Measurements from ENCODE around the gene ASAH2B. TPM values are rescaled to one million over a fixed set of nuclear protein-coding genes. Genes with fewer than 3 reads are reported as not detected.
"Not testable (repeated sequence)": the region's sequence is repeated elsewhere in the genome, so short reads cannot be mapped to it uniquely, and the experiment has no call there.

The ASAH2B gene
- total RNA-seq (2012; rRNA removed) = 1.5 and 3.3 TPM in 2 replicates

DNA sequence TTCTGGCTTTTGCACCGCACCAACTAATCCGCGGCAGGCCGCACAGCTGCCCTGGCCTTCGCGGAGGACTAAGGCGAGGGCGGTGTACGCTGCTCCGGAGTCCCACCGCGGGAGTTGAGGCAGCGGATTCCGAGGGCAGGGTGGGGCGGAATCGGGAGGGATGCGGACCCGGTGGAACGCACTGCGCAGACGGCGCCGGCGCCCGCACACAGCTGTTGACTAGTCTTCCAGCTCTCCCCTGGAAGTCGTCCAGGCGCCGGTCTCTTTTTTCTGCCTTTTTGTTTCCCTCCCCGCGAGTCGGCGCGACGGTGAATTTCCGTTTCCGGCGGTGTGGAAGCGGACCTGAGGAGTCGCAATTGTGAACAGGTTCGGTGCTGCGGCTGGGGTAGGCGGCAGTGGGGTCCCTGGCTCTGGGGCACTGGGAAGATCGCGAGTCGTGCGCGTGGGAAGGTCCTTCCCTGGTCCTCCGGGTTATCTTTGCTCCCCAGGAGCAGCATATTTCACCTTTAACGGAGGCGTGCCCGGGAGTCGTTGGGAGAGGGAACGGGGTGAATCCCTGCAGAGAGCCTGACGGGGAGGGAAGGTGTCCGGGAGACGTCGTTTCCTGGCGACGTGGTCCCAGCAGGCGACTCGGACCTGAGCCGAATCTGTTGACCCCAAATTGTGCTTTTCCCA is at the start of gene ASAH2B:
TSS of gene ASAH2B (plus strand) at position 319 of the 675 bp plus-strand sequence. CDS start 5,195 bp downstream, outside the sequence.
- Histone ChIP-seq H3K4me1 (ENCODE audit: control insufficient read depth, insufficient read depth, low read length) (peaks cover 6% of the 10 kb centered on the region), H3K9me3 (replicated peaks; ENCODE audit: low read length) (no peaks in the 10 kb centered on the region), H3K27me3 (ENCODE audit: control insufficient read depth, insufficient read depth, low read length) (no peaks in the 10 kb centered on the region), H3K9ac (ENCODE audit: low read depth, low read length) (peak within 1 kb of the TSS; percentile 87), H3K36me3 (ENCODE audit: insufficient read depth, low read length) (no peaks in the 10 kb centered on the region), H3K4me2 (ENCODE audit: low read length) (peak within 1 kb of the TSS; percentile 89), H3K4me3 (ENCODE audit: low read length) (peak within 1 kb of the TSS; percentile 91)

- not testable (repeated sequence) for H3K36me3 ChIP-seq (ENCODE audit: insufficient read depth, low read length); H3K4me2 ChIP-seq (ENCODE audit: low read length); H3K9ac ChIP-seq (ENCODE audit: low read depth, low read length); H3K9me3 ChIP-seq (replicated peaks; ENCODE audit: low read length); H3K4me3 ChIP-seq (ENCODE audit: low read length); H3K4me1 ChIP-seq (ENCODE audit: control insufficient read depth, insufficient read depth, low read length); H3K27me3 ChIP-seq (ENCODE audit: control insufficient read depth, insufficient read depth, low read length)
Observed at GRCh38 chr10:50697819-50698218, 41.9 kb upstream of the ASAH2B start.

DNA sequence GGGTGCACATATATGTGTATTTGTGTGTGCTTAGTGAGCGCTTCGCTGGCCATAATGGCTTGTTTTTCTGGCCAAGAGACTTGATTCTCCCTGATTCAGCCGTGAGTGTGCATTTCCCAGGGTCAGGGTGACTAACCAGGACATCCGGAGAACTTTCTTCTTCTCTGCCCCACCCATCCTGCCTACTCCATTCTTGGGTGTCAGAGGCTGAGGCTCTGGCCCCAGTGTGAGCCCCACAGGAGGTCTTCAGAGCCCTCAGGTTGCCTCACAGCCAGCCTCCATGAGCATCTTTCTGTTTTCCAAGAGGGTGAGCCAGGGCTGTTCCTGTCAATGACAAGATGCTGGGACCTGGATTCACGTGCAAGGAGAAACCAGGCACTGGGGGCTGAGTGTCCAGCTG is 37.8 kb upstream of the ASAH2B start:
- H3K9ac ChIP-seq (ENCODE audit: low read depth, low read length); H3K9me3 ChIP-seq (replicated peaks; ENCODE audit: low read length); H3K4me1 ChIP-seq (ENCODE audit: control insufficient read depth, insufficient read depth, low read length); H3K27me3 ChIP-seq (ENCODE audit: control insufficient read depth, insufficient read depth, low read length); H3K4me3 ChIP-seq (ENCODE audit: low read length); H3K36me3 ChIP-seq (ENCODE audit: insufficient read depth, low read length): not testable (repeated sequence)
- H3K4me2 ChIP-seq (ENCODE audit: low read length) = peak overlapping the region; percentile 56

DNA sequence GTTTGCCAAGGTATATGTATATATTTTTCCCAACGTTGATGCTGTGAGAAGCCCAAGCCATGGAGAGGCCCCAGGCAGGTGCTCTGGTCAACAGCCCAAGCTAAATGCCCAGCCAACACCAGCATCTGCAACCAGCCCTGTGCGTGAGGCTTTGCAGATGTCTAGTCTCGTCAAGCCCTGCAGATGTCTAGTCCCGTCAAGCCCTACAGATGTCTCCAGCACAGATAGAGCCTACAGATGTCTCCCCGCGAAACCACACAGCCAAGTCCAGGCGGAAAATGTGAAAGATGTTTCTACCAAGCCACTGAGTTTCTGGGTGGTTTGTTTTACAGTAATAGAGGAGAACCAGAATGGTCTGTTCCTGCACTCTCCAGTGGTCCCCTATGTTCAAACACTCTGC is 36.7 kb upstream of the ASAH2B start:
- not testable (repeated sequence) for H3K27me3 ChIP-seq (ENCODE audit: control insufficient read depth, insufficient read depth, low read length); H3K4me2 ChIP-seq (ENCODE audit: low read length); H3K4me1 ChIP-seq (ENCODE audit: control insufficient read depth, insufficient read depth, low read length); H3K4me3 ChIP-seq (ENCODE audit: low read length); H3K36me3 ChIP-seq (ENCODE audit: insufficient read depth, low read length); H3K9ac ChIP-seq (ENCODE audit: low read depth, low read length); H3K9me3 ChIP-seq (replicated peaks; ENCODE audit: low read length)

DNA sequence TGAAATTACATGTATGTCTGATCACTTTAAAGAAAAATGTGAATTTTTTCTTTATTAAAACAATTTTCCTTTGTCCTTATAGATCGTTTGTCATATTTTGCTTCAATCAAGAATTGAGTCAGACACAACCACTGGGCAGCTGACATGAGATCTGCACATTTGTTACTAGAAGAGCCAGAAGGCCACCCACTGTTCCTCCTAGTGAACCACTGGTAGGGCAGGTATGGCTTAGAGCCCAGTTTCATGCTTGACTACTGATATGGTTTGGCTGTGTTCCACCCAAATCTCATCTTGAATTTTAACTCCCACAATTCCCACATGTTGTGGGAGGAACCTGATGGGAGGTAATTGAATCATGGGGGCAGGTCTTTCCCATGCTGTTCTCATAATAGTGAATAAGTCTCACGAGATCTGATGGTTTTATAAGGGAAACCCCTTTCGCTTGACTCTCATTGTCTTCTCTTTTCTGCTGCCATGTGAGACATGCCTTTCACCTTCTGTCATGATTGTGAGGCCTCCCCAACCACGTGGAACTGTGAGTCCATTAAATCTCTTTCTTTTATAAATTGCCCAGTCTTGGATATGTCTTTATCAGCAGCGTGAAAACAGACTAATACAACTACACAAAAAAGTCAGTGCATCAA is 35.2 kb upstream of the ASAH2B start:
- not testable (repeated sequence) for H3K9me3 ChIP-seq (replicated peaks; ENCODE audit: low read length); H3K4me1 ChIP-seq (ENCODE audit: control insufficient read depth, insufficient read depth, low read length); H3K4me3 ChIP-seq (ENCODE audit: low read length); H3K36me3 ChIP-seq (ENCODE audit: insufficient read depth, low read length); H3K4me2 ChIP-seq (ENCODE audit: low read length); H3K27me3 ChIP-seq (ENCODE audit: control insufficient read depth, insufficient read depth, low read length); H3K9ac ChIP-seq (ENCODE audit: low read depth, low read length)

- H3K9me3 ChIP-seq (replicated peaks; ENCODE audit: low read length); H3K4me2 ChIP-seq (ENCODE audit: low read length); H3K36me3 ChIP-seq (ENCODE audit: insufficient read depth, low read length); H3K4me1 ChIP-seq (ENCODE audit: control insufficient read depth, insufficient read depth, low read length); H3K9ac ChIP-seq (ENCODE audit: low read depth, low read length); H3K4me3 ChIP-seq (ENCODE audit: low read length); H3K27me3 ChIP-seq (ENCODE audit: control insufficient read depth, insufficient read depth, low read length): not testable (repeated sequence)
Observed at GRCh38 chr10:50706006-50706405, 33.7 kb upstream of the ASAH2B start.

- not testable (repeated sequence) for H3K4me2 ChIP-seq (ENCODE audit: low read length); H3K4me1 ChIP-seq (ENCODE audit: control insufficient read depth, insufficient read depth, low read length); H3K36me3 ChIP-seq (ENCODE audit: insufficient read depth, low read length)
Observed at GRCh38 chr10:50710241-50710640, 29.5 kb upstream of the ASAH2B start.

DNA sequence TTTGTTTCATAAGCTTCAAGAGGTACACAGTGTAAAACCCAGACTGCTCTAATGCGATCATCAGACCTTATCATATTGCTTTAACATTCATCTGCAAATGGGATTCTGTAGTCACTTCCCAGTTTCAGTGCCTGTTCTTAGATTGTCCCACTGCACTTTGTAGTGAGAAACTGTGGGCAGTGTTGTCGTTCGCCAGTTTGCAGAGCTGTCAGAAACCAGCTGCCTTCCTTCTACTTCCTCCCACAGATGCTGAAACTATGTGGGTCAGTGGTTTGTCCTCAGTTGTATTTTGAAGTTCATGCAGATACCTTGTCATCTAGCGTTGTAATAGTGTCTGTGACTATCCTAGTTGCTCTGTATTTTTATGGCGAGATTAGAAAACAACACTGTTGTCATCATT is 15.9 kb upstream of the ASAH2B start:
- H3K4me2 ChIP-seq (ENCODE audit: low read length); H3K4me1 ChIP-seq (ENCODE audit: control insufficient read depth, insufficient read depth, low read length); H3K9ac ChIP-seq (ENCODE audit: low read depth, low read length); H3K36me3 ChIP-seq (ENCODE audit: insufficient read depth, low read length); H3K4me3 ChIP-seq (ENCODE audit: low read length); H3K27me3 ChIP-seq (ENCODE audit: control insufficient read depth, insufficient read depth, low read length); H3K9me3 ChIP-seq (replicated peaks; ENCODE audit: low read length): not testable (repeated sequence)

More at GRCh38 chr10:50710241-50710640, 29.5 kb upstream of the ASAH2B start:
- H3K27me3 ChIP-seq (ENCODE audit: control insufficient read depth, insufficient read depth, low read length); H3K4me3 ChIP-seq (ENCODE audit: low read length); H3K9me3 ChIP-seq (replicated peaks; ENCODE audit: low read length); H3K9ac ChIP-seq (ENCODE audit: low read depth, low read length): not testable (repeated sequence)

- H3K4me2 ChIP-seq (ENCODE audit: low read length); H3K9me3 ChIP-seq (replicated peaks; ENCODE audit: low read length); H3K4me3 ChIP-seq (ENCODE audit: low read length); H3K27me3 ChIP-seq (ENCODE audit: control insufficient read depth, insufficient read depth, low read length); H3K9ac ChIP-seq (ENCODE audit: low read depth, low read length); H3K4me1 ChIP-seq (ENCODE audit: control insufficient read depth, insufficient read depth, low read length); H3K36me3 ChIP-seq (ENCODE audit: insufficient read depth, low read length): not testable (repeated sequence)
Observed at GRCh38 chr10:50728112-50728511, 11.6 kb upstream of the ASAH2B start.

DNA sequence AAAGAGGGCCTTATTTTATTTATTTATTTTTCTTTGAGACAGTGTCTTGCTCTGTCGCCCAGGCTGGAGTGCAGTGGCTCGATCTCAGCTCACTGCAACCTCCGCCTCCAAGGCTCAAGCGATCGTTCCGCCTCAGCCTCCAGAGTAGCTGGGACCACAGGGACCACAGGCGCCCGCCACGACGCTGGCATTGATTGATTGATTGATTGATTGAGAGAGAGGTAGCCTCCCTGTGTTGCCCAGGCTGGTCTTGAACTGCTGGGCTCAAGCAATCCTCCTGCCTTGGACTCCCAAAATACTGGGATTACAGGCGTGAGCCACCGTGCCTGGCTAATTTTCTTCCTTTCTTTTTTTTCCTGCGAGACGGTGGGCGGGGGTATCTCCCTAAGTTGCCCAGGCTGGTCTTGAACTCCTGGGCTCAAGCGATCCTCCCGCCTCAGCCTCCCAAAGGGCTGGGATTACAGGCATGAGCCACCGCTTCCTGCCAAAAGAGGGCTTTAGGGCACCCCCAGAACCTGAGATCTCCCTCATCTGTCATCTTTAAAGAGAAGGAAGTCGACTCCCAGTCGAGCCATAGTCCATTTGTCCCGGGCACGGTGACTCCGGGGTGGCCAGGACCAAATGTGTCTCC is 634 bp upstream of the ASAH2B start:
- peak overlapping the region; percentile 89 for H3K4me2 ChIP-seq (ENCODE audit: low read length)
- not testable (repeated sequence) for H3K36me3 ChIP-seq (ENCODE audit: insufficient read depth, low read length)

DNA sequence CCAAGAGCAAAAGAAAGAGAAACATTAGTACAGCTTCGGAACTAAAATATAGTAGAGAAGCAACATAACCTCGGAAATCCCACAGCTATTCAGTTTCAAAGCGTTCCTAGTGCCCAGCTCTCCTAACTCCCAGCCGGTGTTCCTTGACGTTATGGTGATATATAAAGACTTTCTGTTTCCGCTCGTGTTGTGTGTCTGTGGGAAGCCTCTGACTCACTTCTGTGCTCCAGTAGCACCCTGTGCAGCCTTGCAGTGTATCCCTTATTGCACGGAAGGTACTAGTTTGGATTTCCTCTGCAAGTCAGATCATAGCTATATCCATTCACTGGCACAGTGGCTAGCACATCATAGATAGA is 535 bp downstream of the ASAH2B start:
- no peaks in the 10 kb centered on the region for H3K36me3 ChIP-seq (ENCODE audit: insufficient read depth, low read length)
- H3K4me2 ChIP-seq (ENCODE audit: low read length) = peak overlapping the region; percentile 89
- H3K9me3 ChIP-seq (replicated peaks; ENCODE audit: low read length) = no peaks in the 10 kb centered on the region
- peaks cover 6% of the 10 kb centered on the region for H3K4me1 ChIP-seq (ENCODE audit: control insufficient read depth, insufficient read depth, low read length)
- no peaks in the 10 kb centered on the region for H3K27me3 ChIP-seq (ENCODE audit: control insufficient read depth, insufficient read depth, low read length)
- H3K9ac ChIP-seq (ENCODE audit: low read depth, low read length) = peak overlapping the region; percentile 87
- peak overlapping the region; percentile 91 for H3K4me3 ChIP-seq (ENCODE audit: low read length)

More for the DNA sequence above, 634 bp upstream of the ASAH2B start:
- H3K9ac ChIP-seq (ENCODE audit: low read depth, low read length) = peak overlapping the region; percentile 87
- peak overlapping the region; percentile 91 for H3K4me3 ChIP-seq (ENCODE audit: low read length)
- not testable (repeated sequence) for H3K9me3 ChIP-seq (replicated peaks; ENCODE audit: low read length); H3K4me1 ChIP-seq (ENCODE audit: control insufficient read depth, insufficient read depth, low read length); H3K27me3 ChIP-seq (ENCODE audit: control insufficient read depth, insufficient read depth, low read length)

DNA sequence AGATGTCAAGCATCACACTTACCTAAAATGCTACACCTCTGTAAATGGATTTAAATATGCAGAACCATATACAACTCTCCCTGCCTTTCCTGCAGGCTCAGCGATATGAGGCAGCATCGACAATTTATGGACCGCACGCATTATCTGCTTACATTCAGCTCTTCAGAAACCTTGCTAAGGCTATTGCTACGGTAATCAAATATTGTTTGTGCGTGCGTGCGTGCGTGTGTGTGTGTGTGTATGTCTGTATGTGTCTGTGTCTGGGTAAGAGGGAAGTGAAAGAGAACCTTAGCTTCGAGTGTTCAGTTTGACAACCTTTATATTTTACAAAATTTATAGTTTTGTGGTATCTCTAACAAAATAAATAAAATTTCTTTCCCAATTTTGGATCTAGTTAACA is 3.1 kb downstream of the ASAH2B start:
- not testable (repeated sequence) for H3K4me1 ChIP-seq (ENCODE audit: control insufficient read depth, insufficient read depth, low read length); H3K4me3 ChIP-seq (ENCODE audit: low read length); H3K27me3 ChIP-seq (ENCODE audit: control insufficient read depth, insufficient read depth, low read length); H3K4me2 ChIP-seq (ENCODE audit: low read length); H3K9ac ChIP-seq (ENCODE audit: low read depth, low read length); H3K9me3 ChIP-seq (replicated peaks; ENCODE audit: low read length); H3K36me3 ChIP-seq (ENCODE audit: insufficient read depth, low read length)

Data from skeletal muscle satellite cell (primary cell).